Measurements from ENCODE around the gene HABP2.

HABP2 gene

GRCh38 chr10:113555751-113556150 is 2.9 kb downstream of the HABP2 start:
- Histone ChIP-seq H4K20me1 (ENCODE audit: low read depth, low read length) (no peaks in the 10 kb centered on the region), H3K4me2 (ENCODE audit: low read depth, low read length, poor library complexity, severe bottlenecking) (no peak overlapping the region)

GRCh38 chr10:113557424-113557862 is 4.6 kb downstream of the HABP2 start:
- H3K4me2 ChIP-seq (ENCODE audit: low read depth, low read length, poor library complexity, severe bottlenecking), result no peak overlapping the region
- H3K27ac ChIP-seq (ENCODE audit: low read depth, low read length), result no peak overlapping the region
- no peak overlapping the region for H3K9ac ChIP-seq (ENCODE audit: low read length)
- TF ChIP-seq EZH2phosphoT487 (conservative IDR thresholded peaks at IDR 0.05; ENCODE audit: low read length) (no peak), CTCF (IDR thresholded peaks at IDR 0.05; ENCODE audit: insufficient read depth, low read length, poor library complexity, severe bottlenecking) (no peak)
- no peaks in the 10 kb centered on the region for H3F3A ChIP-seq (ENCODE audit: insufficient read depth)
- no peaks in the 10 kb centered on the region for H3K9me2 ChIP-seq (replicated peaks; ENCODE audit: insufficient read depth, low read length)
- no peak overlapping the region for H2AFZ ChIP-seq (ENCODE audit: low read depth, low read length, severe bottlenecking)
- H3K27me3 ChIP-seq (ENCODE audit: low read length), result no peaks in the 10 kb centered on the region
- no peak overlapping the region for H3K4me3 ChIP-seq (ENCODE audit: insufficient read depth, low read length, poor library complexity, severe bottlenecking)
- no peaks in the 10 kb centered on the region for H4K20me1 ChIP-seq (ENCODE audit: low read depth, low read length)
- no peaks in the 10 kb centered on the region for H3K79me2 ChIP-seq (ENCODE audit: insufficient read depth, low read length)
- H3K9me3 ChIP-seq (ENCODE audit: insufficient read depth, low read length), result no peaks in the 10 kb centered on the region
- H3K36me3 ChIP-seq (ENCODE audit: low read length), result no peaks in the 10 kb centered on the region

More at GRCh38 chr10:113555751-113556150, 2.9 kb downstream of the HABP2 start:
- TF ChIP-seq EZH2phosphoT487 (conservative IDR thresholded peaks at IDR 0.05; ENCODE audit: low read length), result no peak
- TF ChIP-seq CTCF (IDR thresholded peaks at IDR 0.05; ENCODE audit: insufficient read depth, low read length, poor library complexity, severe bottlenecking), result no peak
- H3K27ac ChIP-seq (ENCODE audit: low read depth, low read length), result no peak overlapping the region
- H3K36me3 ChIP-seq (ENCODE audit: low read length), result no peaks in the 10 kb centered on the region
- no peaks in the 10 kb centered on the region for H3K9me3 ChIP-seq (ENCODE audit: insufficient read depth, low read length)
- no peaks in the 10 kb centered on the region for H3K27me3 ChIP-seq (ENCODE audit: low read length)
- H3K4me3 ChIP-seq (ENCODE audit: insufficient read depth, low read length, poor library complexity, severe bottlenecking), result no peak overlapping the region
- no peaks in the 10 kb centered on the region for H3K9me2 ChIP-seq (replicated peaks; ENCODE audit: insufficient read depth, low read length)
- no peak overlapping the region for H3K9ac ChIP-seq (ENCODE audit: low read length)
- H3K79me2 ChIP-seq (ENCODE audit: insufficient read depth, low read length), result no peaks in the 10 kb centered on the region
- H2AFZ ChIP-seq (ENCODE audit: low read depth, low read length, severe bottlenecking), result no peak overlapping the region
- H3F3A ChIP-seq (ENCODE audit: insufficient read depth), result no peaks in the 10 kb centered on the region

GRCh38 chr10:113557903-113558321 is 5.1 kb downstream of the HABP2 start:
- Histone ChIP-seq H3F3A (ENCODE audit: insufficient read depth) (no peaks in the 10 kb centered on the region), H3K4me2 (ENCODE audit: low read depth, low read length, poor library complexity, severe bottlenecking) (no peak overlapping the region), H3K9me2 (replicated peaks; ENCODE audit: insufficient read depth, low read length) (no peaks in the 10 kb centered on the region), H3K36me3 (ENCODE audit: low read length) (no peaks in the 10 kb centered on the region), H3K27me3 (ENCODE audit: low read length) (no peaks in the 10 kb centered on the region), H3K79me2 (ENCODE audit: insufficient read depth, low read length) (no peaks in the 10 kb centered on the region), H3K4me3 (ENCODE audit: insufficient read depth, low read length, poor library complexity, severe bottlenecking) (no peak overlapping the region), H2AFZ (ENCODE audit: low read depth, low read length, severe bottlenecking) (no peak overlapping the region), H3K27ac (ENCODE audit: low read depth, low read length) (no peak overlapping the region), H3K9me3 (ENCODE audit: insufficient read depth, low read length) (no peaks in the 10 kb centered on the region), H3K9ac (ENCODE audit: low read length) (no peak overlapping the region), H4K20me1 (ENCODE audit: low read depth, low read length) (no peaks in the 10 kb centered on the region)
- TF ChIP-seq EZH2phosphoT487 (conservative IDR thresholded peaks at IDR 0.05; ENCODE audit: low read length), result no peak
- no peak for TF ChIP-seq CTCF (IDR thresholded peaks at IDR 0.05; ENCODE audit: insufficient read depth, low read length, poor library complexity, severe bottlenecking)
